H1 (cell line): Measurements from ENCODE around the gene HHAT. TPM values are rescaled to one million over a fixed set of nuclear protein-coding genes. Genes with fewer than 3 reads are reported as not detected.

Experiments
- CTCF ChIA-PET: fragments of 300-600 bp; sonication (Branson Sonifier 250); formaldehyde crosslinking; loops from one replicate; lab custom pipeline; 2021; ENCODE audit not compliant: partially characterized antibody; lab: Charles Lee
- POLR2A ChIA-PET: fragments of 300-600 bp; sonication (Branson Sonifier 250); formaldehyde crosslinking; loops from one replicate; lab custom pipeline; 2021; ENCODE audit warnings: inconsistent platforms; ENCODE audit not compliant: partially characterized antibody; lab: Charles Lee
- DNase-seq, 2 experiments: peaks; one replicate each; pipeline versions ENCODE4 v3.0.0 to v3.0.0-alpha.2; 2010 to 2022; ENCODE audit warnings: low spot score in 2 of 2, low read depth in 1 of 2, mixed read lengths in 1 of 2
- FAIRE-seq: peaks from 2 replicates; lab custom pipeline; 2011; peaks lifted over from hg19 to GRCh38; lab: Jason Lieb, UNC
- H2AFZ ChIP-seq: 2 replicates; pipeline ENCODE4 v1.8.1; 2012; ENCODE audit warnings: low read length, inconsistent platforms
- H2AK5ac ChIP-seq: 2 replicates; pipeline ENCODE4 v1.6.1; 2013; ENCODE audit warnings: low read depth, low read length
- H2BK120ac ChIP-seq: replicated peaks from 2 replicates; pipeline ENCODE3; 2013; ENCODE audit warnings: low read depth, low read length, inconsistent platforms
- H2BK12ac ChIP-seq: 2 replicates; pipeline ENCODE4 v1.6.1; 2013; ENCODE audit warnings: low read depth, low read length
- H2BK15ac ChIP-seq: 2 replicates; pipeline ENCODE4 v1.6.1; 2013; ENCODE audit warnings: low read length
- H2BK20ac ChIP-seq: 2 replicates; pipeline ENCODE4 v1.6.1; 2013; ENCODE audit warnings: low read length
- H2BK5ac ChIP-seq: 2 replicates; pipeline ENCODE4 v1.6.1; 2013; ENCODE audit warnings: low read depth, low read length
- H3K14ac ChIP-seq: 2 replicates; pipeline ENCODE4 v1.6.1; 2013; ENCODE audit warnings: inconsistent platforms; ENCODE audit not compliant: insufficient read length
- H3K18ac ChIP-seq: 2 replicates; pipeline ENCODE4 v1.6.1; 2013; ENCODE audit warnings: low read length; ENCODE audit errors: extremely low read depth
- H3K23ac ChIP-seq: 2 replicates; pipeline ENCODE4 v1.6.1; 2013; ENCODE audit warnings: inconsistent platforms; ENCODE audit not compliant: insufficient read length
- H3K23me2 ChIP-seq: 2 replicates; pipeline ENCODE4 v1.6.1; 2013; ENCODE audit warnings: low read depth, low read length
- H3K27ac ChIP-seq: 2 replicates; pipeline ENCODE4 v1.6.1; 2011; ENCODE audit warnings: low read depth, low read length, inconsistent platforms
- H3K27me3 ChIP-seq, 4 experiments: replicated peaks in 1 of 4; 1 replicate in 1 of 4; 2 replicates in 3 of 4; pipeline versions ENCODE4 v1.6.1 to v1.8.1; 2011 to 2013; ENCODE audit warnings: low read length in 3 of 4, mild to moderate bottlenecking in 3 of 4, inconsistent platforms in 2 of 4, mixed read lengths in 2 of 4, moderate library complexity in 1 of 4; ENCODE audit not compliant: control insufficient read depth in 3 of 4, insufficient read depth in 3 of 4; ENCODE audit errors: extremely low read depth in 1 of 4
- H3K36me3 ChIP-seq, 4 experiments: 2 replicates each; pipeline versions ENCODE4 v1.6.1 to v1.8.1; 2011 to 2013; ENCODE audit warnings: mild to moderate bottlenecking in 4 of 4, low read length in 3 of 4, moderate library complexity in 2 of 4, control low read depth in 1 of 4, inconsistent platforms in 1 of 4; ENCODE audit not compliant: insufficient read depth in 4 of 4, control insufficient read depth in 2 of 4
- H3K4ac ChIP-seq: replicated peaks from 2 replicates; pipeline ENCODE3; 2013; ENCODE audit warnings: low read length, low read depth, mixed read lengths, inconsistent platforms; ENCODE audit not compliant: insufficient read length
- H3K4me1 ChIP-seq, 4 experiments: replicated peaks in 1 of 4; 1 replicate in 1 of 4; 2 replicates in 3 of 4; pipeline versions ENCODE4 v1.6.1 to v1.8.1; 2011 to 2013; ENCODE audit warnings: low read length in 3 of 4, inconsistent platforms in 2 of 4, mixed read lengths in 1 of 4; ENCODE audit not compliant: insufficient read depth in 4 of 4, control insufficient read depth in 3 of 4
- H3K4me2 ChIP-seq, 2 experiments: 2 replicates each; pipeline versions ENCODE4 v1.6.1 to v1.8.1; 2011 to 2013; ENCODE audit warnings: low read depth in 2 of 2, low read length in 2 of 2, control low read depth in 1 of 2, inconsistent platforms in 1 of 2, mild to moderate bottlenecking in 1 of 2; ENCODE audit not compliant: insufficient read depth in 1 of 2
- H3K4me3 ChIP-seq, 4 experiments: fragments of 200-600, 300-600 bp in 1 of 4; sonication (generic), shearing (Covaris generic), sonication (Bioruptor Twin) in 1 of 4; 2 replicates each; pipeline versions ENCODE4 v1.5.1 to v1.8.1; 2011 to 2016; ENCODE audit warnings: low read length in 4 of 4, low read depth in 3 of 4, control low read depth in 2 of 4, inconsistent platforms in 2 of 4, mild to moderate bottlenecking in 2 of 4, mixed read lengths in 1 of 4, moderate library complexity in 1 of 4; ENCODE audit not compliant: insufficient read depth in 2 of 4; ENCODE audit errors: extremely low read depth in 1 of 4
- H3K56ac ChIP-seq: replicated peaks from 2 replicates; pipeline ENCODE3; 2013; ENCODE audit warnings: low read depth, mild to moderate bottlenecking, mixed read lengths, low read length, inconsistent platforms; ENCODE audit not compliant: insufficient read length
- H3K79me1 ChIP-seq: 2 replicates; pipeline ENCODE4 v1.6.1; 2013; ENCODE audit warnings: low read depth, low read length, control low read depth
- H3K79me2 ChIP-seq, 2 experiments: 2 replicates each; pipeline versions ENCODE4 v1.6.1 to v1.8.1; 2012 to 2013; ENCODE audit warnings: low read length in 2 of 2, mild to moderate bottlenecking in 2 of 2, inconsistent platforms in 1 of 2; ENCODE audit not compliant: insufficient read depth in 2 of 2, control insufficient read depth in 1 of 2
- H3K9ac ChIP-seq, 4 experiments: replicated peaks in 1 of 4; 1 replicate in 1 of 4; 2 replicates in 3 of 4; pipeline versions ENCODE4 v1.6.1 to v1.8.1; 2011 to 2013; ENCODE audit warnings: low read depth in 3 of 4, low read length in 3 of 4, control low read depth in 2 of 4, mild to moderate bottlenecking in 2 of 4, moderate library complexity in 2 of 4, inconsistent platforms in 1 of 4; ENCODE audit errors: extremely low read depth in 1 of 4
- H3K9me3 ChIP-seq, 2 experiments: 2 replicates each; pipeline versions ENCODE4 v1.6.1 to v1.8.1; 2012 to 2013; ENCODE audit warnings: mild to moderate bottlenecking in 2 of 2, moderate library complexity in 2 of 2, control low read depth in 1 of 2, inconsistent platforms in 1 of 2, low read depth in 1 of 2, low read length in 1 of 2, mixed read lengths in 1 of 2; ENCODE audit not compliant: insufficient read depth in 2 of 2
- H4K20me1 ChIP-seq, 2 experiments: replicated peaks in 1 of 2; 2 replicates each; pipeline versions ENCODE3 to v1.8.1; 2011 to 2013; ENCODE audit warnings: inconsistent platforms in 2 of 2, low read length in 2 of 2, mild to moderate bottlenecking in 1 of 2; ENCODE audit not compliant: insufficient read depth in 2 of 2, control insufficient read depth in 1 of 2
- H4K5ac ChIP-seq: 2 replicates; pipeline ENCODE4 v1.6.1; 2013; ENCODE audit warnings: low read length, low read depth, mixed read lengths, inconsistent platforms; ENCODE audit not compliant: insufficient read length
- H4K8ac ChIP-seq: 2 replicates; pipeline ENCODE4 v1.8.0; 2013; ENCODE audit warnings: mild to moderate bottlenecking, moderate library complexity, low read length, inconsistent platforms; ENCODE audit not compliant: insufficient read depth; ENCODE audit errors: extremely low read depth
- H4K91ac ChIP-seq: replicated peaks from 2 replicates; pipeline ENCODE3; 2013; ENCODE audit warnings: low read length, mixed read lengths, inconsistent platforms; ENCODE audit not compliant: insufficient read length
- ASH2L ChIP-seq: fragments of 200-600, 300-600 bp; sonication (generic); IDR thresholded peaks from one replicate; pipeline ENCODE4 v1.7.1; 2017; ENCODE audit warnings: low read length
- BCL11A ChIP-seq, 2 experiments: IDR thresholded peaks; one replicate each; pipeline ENCODE4 v1.6.1; 2011; ENCODE audit warnings: low read depth in 2 of 2, low read length in 2 of 2, mild to moderate bottlenecking in 2 of 2
- BRCA1 ChIP-seq: IDR thresholded peaks from 2 replicates; pipeline ENCODE4 v1.6.1; 2012; ENCODE audit warnings: low read depth, low read length, improper control_type of control experiment
- EGR1 ChIP-seq: IDR thresholded peaks from 2 replicates; pipeline ENCODE4 v1.6.1; 2011; ENCODE audit warnings: low read depth, low read length, borderline replicate concordance
- EP300 ChIP-seq, 2 experiments: IDR thresholded peaks; 1 replicate in 1 of 2; 2 replicates in 1 of 2; pipeline ENCODE4 v1.6.1; 2011 to 2012; ENCODE audit warnings: low read depth in 2 of 2, low read length in 2 of 2, mild to moderate bottlenecking in 2 of 2, borderline replicate concordance in 1 of 2, inconsistent platforms in 1 of 2, moderate library complexity in 1 of 2
- FOSL1 ChIP-seq: IDR thresholded peaks from 2 replicates; pipeline ENCODE4 v1.6.1; 2011; ENCODE audit warnings: mild to moderate bottlenecking, low read depth, low read length, moderate library complexity; ENCODE audit not compliant: insufficient read depth
- GABPA ChIP-seq: IDR thresholded peaks from 2 replicates; pipeline ENCODE4 v1.6.1; 2011; ENCODE audit warnings: mild to moderate bottlenecking, low read length, moderate library complexity, borderline replicate concordance; ENCODE audit not compliant: insufficient read depth
- JUND ChIP-seq: IDR thresholded peaks from 2 replicates; pipeline ENCODE4 v1.6.1; 2011; ENCODE audit warnings: mild to moderate bottlenecking, improper control_type of control experiment, low read length
- MAFK ChIP-seq: IDR thresholded peaks from 2 replicates; pipeline ENCODE4 v1.6.1; 2012; ENCODE audit warnings: low read depth, mild to moderate bottlenecking, improper control_type of control experiment, low read length
- RBBP5 ChIP-seq: IDR thresholded peaks from 2 replicates; pipeline ENCODE4 v1.7.1; 2012; ENCODE audit warnings: low read depth, mild to moderate bottlenecking, inconsistent platforms, low read length, moderate library complexity, borderline replicate concordance
- RXRA ChIP-seq: IDR thresholded peaks from 2 replicates; pipeline ENCODE4 v1.6.1; 2011; ENCODE audit warnings: low read depth, mild to moderate bottlenecking, low read length, moderate library complexity; ENCODE audit not compliant: insufficient read depth
- SIN3A ChIP-seq, 2 experiments: IDR thresholded peaks in 1 of 2; conservative IDR thresholded peaks in 1 of 2; 2 replicates each; pipeline ENCODE4 v1.6.1; 2011 to 2012; ENCODE audit warnings: low read length in 2 of 2, improper control_type of control experiment in 1 of 2, low read depth in 1 of 2, mild to moderate bottlenecking in 1 of 2
- SIX5 ChIP-seq: IDR thresholded peaks from 2 replicates; pipeline ENCODE4 v1.6.1; 2011; ENCODE audit warnings: mild to moderate bottlenecking, low read depth, low read length
- SP1 ChIP-seq: IDR thresholded peaks from 2 replicates; pipeline ENCODE4 v1.6.1; 2011; ENCODE audit warnings: low read depth, low read length
- TEAD4 ChIP-seq: IDR thresholded peaks from 2 replicates; pipeline ENCODE4 v1.6.1; 2012; ENCODE audit warnings: low read depth, low read length, inconsistent platforms, mixed read lengths
- WGBS, 2 experiments: shearing (Covaris generic) in 1 of 2; methylation state at CpG; one replicate each; pipeline versions ENCODE4 v1.1.6 to v1.1.7; 2013 to 2015; ENCODE audit warnings: low lambda C conversion rate in 2 of 2, mixed read lengths in 2 of 2, inconsistent platforms in 1 of 2, low coverage in 1 of 2, missing lambda C conversion rate in 1 of 2; ENCODE audit not compliant: insufficient replicate concordance in 2 of 2, insufficient coverage in 1 of 2, insufficient read length in 1 of 2; ENCODE audit errors: extremely low coverage in 1 of 2, missing lambda C conversion rate in 1 of 2; 5-methylcytosine and 5-hydroxymethylcytosine counted together
- polyA plus RNA-seq, 7 experiments: library from polyadenylated mRNA; depleted of rRNA in 3 of 7; stranded (reverse) in 5 of 7; unstranded in 2 of 7; fragments of >200 nt in 5 of 7; fragments of 200-250 nt in 2 of 7; gene quantifications; 1 replicate in 5 of 7; 2 replicates in 1 of 7; 4 replicates in 1 of 7; pipeline versions ENCODE4 v1.2.1 to v1.2.3, GENCODE V29; 2011 to 2013; ENCODE audit warnings: missing spikeins in 2 of 7, mixed read lengths in 2 of 7
- total RNA-seq: library from RNA; stranded (reverse); fragmentation: NEBNext Ultra II Directional; extraction: Animal tissue kit (Norgen Biotek cat#: 25700); gene quantifications from 2 replicates; pipeline ENCODE4 v1.2.1, GENCODE V29; 2021

Gene HHAT
- total and polyA plus RNA-seq, 2 of the 8 experiments (the other 6 are each of a cell fraction or from before 2014, with no cell fraction given), result 0.15 to 0.51 TPM

DNA sequence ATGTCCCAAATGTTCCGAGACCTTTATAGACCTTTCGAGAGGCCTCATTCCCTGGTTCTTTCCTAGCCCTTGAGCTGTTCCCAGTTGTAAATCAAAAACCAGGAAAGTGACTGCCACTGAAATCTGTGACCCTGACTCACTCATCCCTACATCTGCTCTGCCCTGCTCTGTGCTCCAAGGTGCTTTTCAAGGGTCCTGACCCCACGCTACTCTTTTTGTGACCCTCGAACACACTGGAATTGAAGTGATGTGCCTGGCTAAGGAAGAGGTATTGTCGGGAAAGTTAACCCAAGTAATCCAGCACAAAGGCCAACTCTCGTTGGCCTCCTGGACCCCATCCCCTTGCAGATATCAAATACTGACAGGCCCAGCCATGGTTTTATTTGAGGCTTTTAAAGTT is 244.4 kb downstream of the HHAT start:
- Histone ChIP-seq H2BK12ac (no peak overlapping the region), H2BK120ac (no peak overlapping the region), H3K56ac (no peak overlapping the region), H4K8ac (no peak overlapping the region), H4K91ac (no peak overlapping the region), H3K23ac (no peak overlapping the region), H2BK15ac (no peak overlapping the region), H3K27me3 (no peaks in the 10 kb centered on the region), H3K9ac (no peak overlapping the region), H3K18ac (no peak overlapping the region), H3K27ac (no peak overlapping the region), H3K14ac (no peak overlapping the region), H2BK20ac (no peak overlapping the region), H3K23me2 (no peaks in the 10 kb centered on the region), H4K5ac (no peak overlapping the region), H3K79me1 (no peaks in the 10 kb centered on the region), H3K79me2 (no peaks in the 10 kb centered on the region), H3K9me3 (peaks cover 0 to 3% of the 10 kb centered on the region in 2 experiments; a peak in 1 of 4 replicates), H2BK5ac (no peak overlapping the region), H3K4me1 (no peaks in the 10 kb centered on the region), H3K4ac (no peak overlapping the region), H2AK5ac (no peak overlapping the region), H3K36me3 (no peaks in the 10 kb centered on the region), H4K20me1 (no peaks in the 10 kb centered on the region), H3K4me2 (no peak overlapping the region), H3K4me3 (no peak overlapping the region), H2AFZ (no peak overlapping the region)
- FAIRE-seq (no peak), DNase-seq (no peak)
- POLR2A ChIA-PET, result no interaction called here
- CTCF ChIA-PET, result interaction anchor here (0.8 to 1.8 kb wide), 3 partner anchors 10 to 126 kb away, joined by 3 to 5 read pairs (median 4); no protein-coding TSS in a partner anchor
- WGBS, 2 experiments, result 89% methylated on average over 6 of the region's 6 CpGs; no CpG with 5 or more reads in 1 of the 2 experiments
- TF ChIP-seq BCL11A (IDR thresholded peaks at IDR 0.05; ENCODE audit: low read depth in 2 of 2, low read length in 2 of 2) (no peak), BRCA1 (no peak), GABPA (no peak), MAFK (no peak), JUND (no peak), RBBP5 (no peak), EP300 (IDR thresholded peaks at IDR 0.05; ENCODE audit: borderline replicate concordance in 1 of 2, low read depth in 2 of 2, low read length in 2 of 2) (no peak), FOSL1 (no peak), SIX5 (no peak), EGR1 (no peak), ASH2L (no peak), SIN3A (conservative IDR thresholded peaks at IDR 0.05 in 1 of 2, IDR thresholded peaks at IDR 0.05 in 1 of 2; ENCODE audit: low read depth in 1 of 2, low read length in 2 of 2) (no peak), RXRA (no peak), SP1 (no peak), TEAD4 (no peak)
